GM23338 (cell line): ENCODE results near the gene TLCD5. TPM values are rescaled to one million over a fixed set of nuclear protein-coding genes. Genes with fewer than 3 reads are reported as not detected.
A peak's percentile ranks its signal among the peaks of the same experiment; 100 is the strongest.

ENCODE experiments used
- ATAC-seq: fragments of 200-7000 bp; cut with Tn5 transposase; 3 replicates; pipeline ENCODE4 v1.9.1; 2020
- DNase-seq: peaks from one replicate; pipeline ENCODE4 v3.0.0-alpha.2; 2015; ENCODE audit warnings: low spot score
- H2AFZ ChIP-seq: fragments of 200-600 bp; sonication (generic); 2 replicates; pipeline ENCODE4 v1.8.0; 2016; ENCODE audit warnings: antibody characterized with exemption, mild to moderate bottlenecking, moderate library complexity
- H3F3A ChIP-seq: fragments of 200-600 bp; sonication (generic); replicated peaks from 2 replicates; pipeline ENCODE4 v1.8.0; 2017; ENCODE audit warnings: antibody characterized with exemption, mixed run types, low read depth
- H3K27ac ChIP-seq: fragments of 200-600 bp; sonication (generic); 2 replicates; pipeline ENCODE4 v1.6.1; 2016; ENCODE audit warnings: low read depth
- H3K27me3 ChIP-seq: fragments of 200-600 bp; sonication (generic); 2 replicates; pipeline ENCODE4 v1.8.0; 2016; ENCODE audit warnings: mild to moderate bottlenecking, mixed run types, moderate library complexity; ENCODE audit not compliant: insufficient read depth
- H3K36me3 ChIP-seq: fragments of 200-600 bp; sonication (generic); 2 replicates; pipeline ENCODE4 v1.8.0; 2016; ENCODE audit warnings: mild to moderate bottlenecking; ENCODE audit not compliant: insufficient read depth
- H3K4me1 ChIP-seq: fragments of 200-600 bp; sonication (generic); 2 replicates; pipeline ENCODE4 v1.8.0; 2016; ENCODE audit warnings: mild to moderate bottlenecking, moderate library complexity; ENCODE audit not compliant: insufficient read depth
- H3K4me2 ChIP-seq: fragments of 200-600 bp; sonication (generic); 2 replicates; pipeline ENCODE4 v1.7.1; 2017; ENCODE audit warnings: mixed run types
- H3K4me3 ChIP-seq: fragments of 200-600 bp; sonication (generic); 2 replicates; pipeline ENCODE4 v1.6.1; 2016; ENCODE audit warnings: mixed run types
- H3K79me2 ChIP-seq: fragments of 200-600 bp; sonication (generic); replicated peaks from 2 replicates; pipeline ENCODE4 v1.8.0; 2017; ENCODE audit warnings: mild to moderate bottlenecking; ENCODE audit not compliant: insufficient read depth
- H3K9me2 ChIP-seq: fragments of 200-600 bp; sonication (generic); 2 replicates; pipeline ENCODE4 v1.8.0; 2017; ENCODE audit not compliant: insufficient read depth
- H4K20me1 ChIP-seq: fragments of 200-600 bp; sonication (generic); replicated peaks from 2 replicates; pipeline ENCODE4 v1.8.0; 2017; ENCODE audit warnings: mild to moderate bottlenecking; ENCODE audit not compliant: insufficient read depth
- H3K27ac Mint-ChIP-seq: 2 replicates; pipeline ENCODE4 v1.8.0; 2020; ENCODE audit warnings: inconsistent platforms, mild to moderate bottlenecking, moderate library complexity, mixed read lengths
- H3K27me3 Mint-ChIP-seq: 3 replicates; pipeline ENCODE4 v1.8.0; 2022; ENCODE audit warnings: low read depth, mild to moderate bottlenecking, moderate library complexity, mixed read lengths, inconsistent platforms; ENCODE audit not compliant: insufficient read depth, poor library complexity
- H3K36me3 Mint-ChIP-seq: 3 replicates; pipeline ENCODE4 v1.8.0; 2021; ENCODE audit warnings: low read depth, mild to moderate bottlenecking, inconsistent platforms, moderate library complexity, mixed read lengths
- H3K4me1 Mint-ChIP-seq: 3 replicates; pipeline ENCODE4 v1.8.0; 2020; ENCODE audit warnings: mild to moderate bottlenecking, inconsistent platforms, mixed read lengths
- H3K4me3 Mint-ChIP-seq: 3 replicates; pipeline ENCODE4 v1.8.0; 2021; ENCODE audit warnings: moderate library complexity, mild to moderate bottlenecking, inconsistent platforms, mixed read lengths
- H3K9me3 Mint-ChIP-seq: 3 replicates; pipeline ENCODE4 v1.8.0; 2020; ENCODE audit warnings: moderate library complexity, mild to moderate bottlenecking, inconsistent platforms, mixed read lengths
- ETS1 ChIP-seq: IDR thresholded peaks from 2 replicates; pipeline ENCODE4 v1.6.1; 2016; ENCODE audit warnings: antibody characterized with exemption
- polyA plus RNA-seq: library from polyadenylated mRNA; unstranded; fragments of >200 nt; fragmentation: Nextera tagmentation; extraction: Ambion mirVana; gene quantifications from 2 replicates; pipeline ENCODE4 v1.2.1, GENCODE V29; 2016
- total RNA-seq: library from RNA; depleted of rRNA; stranded (reverse); fragments of >200 nt; shearing (Covaris generic); gene quantifications from 2 replicates; pipeline ENCODE4 v1.2.3, GENCODE V29; 2014
- TF ChIP-seq, protein P1 (sequence below): IDR thresholded peaks from one replicate; pipeline ENCODE4 v1.6.1; 2018; ENCODE audit warnings: antibody characterized with exemption; ENCODE audit not compliant: unreplicated experiment
- TF ChIP-seq, protein P2 (sequence below), 2 experiments: fragments of 200-600 bp in 1 of 2; sonication (generic) in 1 of 2; conservative IDR thresholded peaks; 2 replicates each; pipeline versions ENCODE4 v1.5.1 to v1.6.1; 2016 to 2017; ENCODE audit warnings: antibody characterized with exemption in 2 of 2, low read depth in 2 of 2, mild to moderate bottlenecking in 2 of 2, moderate library complexity in 1 of 2

TLCD5 gene
- total and polyA plus RNA-seq, 2 experiments from 2014 or later: 5.2 to 10.0 TPM

DNA sequence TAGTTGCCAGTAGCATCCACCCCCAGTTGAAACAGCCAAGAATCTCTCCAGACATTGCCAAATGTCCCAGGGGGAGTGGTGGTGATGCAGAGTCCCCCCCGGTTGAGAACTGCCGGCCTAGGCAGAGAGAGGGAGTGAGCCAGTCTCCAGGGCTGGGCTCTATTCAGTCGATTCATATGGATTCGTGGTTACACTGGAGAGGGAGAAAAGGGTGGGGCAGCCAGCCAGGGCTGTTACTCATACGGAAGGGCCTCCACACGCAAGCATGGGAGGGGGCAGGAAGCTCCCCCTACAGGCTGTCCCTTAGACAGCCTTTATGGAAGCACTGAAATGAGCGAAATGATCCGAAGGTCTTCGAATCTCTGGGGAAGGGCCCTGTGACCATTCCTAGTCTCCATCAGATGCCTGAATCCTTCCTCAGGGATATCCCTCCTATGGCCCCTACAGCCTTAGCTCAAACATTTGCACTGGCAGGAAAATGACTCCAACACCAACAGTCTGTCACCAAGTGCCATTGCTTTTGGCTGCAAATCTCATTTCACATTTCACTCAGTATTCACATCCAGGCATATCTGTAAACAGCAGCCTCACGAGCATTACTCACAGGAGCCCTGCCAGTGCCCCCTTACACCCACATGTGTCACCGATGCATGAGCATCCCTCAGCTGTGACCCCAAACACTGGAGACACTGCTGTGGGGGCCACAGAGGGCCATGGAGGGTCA is 18.4 kb upstream of the TLCD5 start:
- no peak overlapping the region for H3K27ac ChIP-seq
- peak; percentile 80 for DNase-seq

More for the DNA sequence above, 18.4 kb upstream of the TLCD5 start:
- no peaks in the 10 kb centered on the region for H3K36me3 Mint-ChIP-seq
- H3K9me2 ChIP-seq: peaks cover 6% of the 10 kb centered on the region; the same call in 1 of the 2 replicates
- H3K9me3 Mint-ChIP-seq: no peaks in the 10 kb centered on the region
- peak; percentile 85 for ATAC-seq
- H2AFZ ChIP-seq: no peak overlapping the region; the same call in 1 of the 2 replicates
- no peak overlapping the region for H3K4me3 Mint-ChIP-seq
- peaks cover 16% of the 10 kb centered on the region for H3K4me1 ChIP-seq
- H3F3A ChIP-seq: no peaks in the 10 kb centered on the region
- H3K4me1 Mint-ChIP-seq: peaks cover 19% of the 10 kb centered on the region
- no peak overlapping the region for H3K27ac Mint-ChIP-seq
- H3K27me3 Mint-ChIP-seq: peaks cover 7% of the 10 kb centered on the region
- H3K4me3 ChIP-seq: no peak overlapping the region
- H3K36me3 ChIP-seq: no peaks in the 10 kb centered on the region
- no peaks in the 10 kb centered on the region for H3K27me3 ChIP-seq
- H3K4me2 ChIP-seq: no peak overlapping the region
- no peaks in the 10 kb centered on the region for H4K20me1 ChIP-seq
- no peaks in the 10 kb centered on the region for H3K79me2 ChIP-seq
- TF ChIP-seq, protein P1, sequence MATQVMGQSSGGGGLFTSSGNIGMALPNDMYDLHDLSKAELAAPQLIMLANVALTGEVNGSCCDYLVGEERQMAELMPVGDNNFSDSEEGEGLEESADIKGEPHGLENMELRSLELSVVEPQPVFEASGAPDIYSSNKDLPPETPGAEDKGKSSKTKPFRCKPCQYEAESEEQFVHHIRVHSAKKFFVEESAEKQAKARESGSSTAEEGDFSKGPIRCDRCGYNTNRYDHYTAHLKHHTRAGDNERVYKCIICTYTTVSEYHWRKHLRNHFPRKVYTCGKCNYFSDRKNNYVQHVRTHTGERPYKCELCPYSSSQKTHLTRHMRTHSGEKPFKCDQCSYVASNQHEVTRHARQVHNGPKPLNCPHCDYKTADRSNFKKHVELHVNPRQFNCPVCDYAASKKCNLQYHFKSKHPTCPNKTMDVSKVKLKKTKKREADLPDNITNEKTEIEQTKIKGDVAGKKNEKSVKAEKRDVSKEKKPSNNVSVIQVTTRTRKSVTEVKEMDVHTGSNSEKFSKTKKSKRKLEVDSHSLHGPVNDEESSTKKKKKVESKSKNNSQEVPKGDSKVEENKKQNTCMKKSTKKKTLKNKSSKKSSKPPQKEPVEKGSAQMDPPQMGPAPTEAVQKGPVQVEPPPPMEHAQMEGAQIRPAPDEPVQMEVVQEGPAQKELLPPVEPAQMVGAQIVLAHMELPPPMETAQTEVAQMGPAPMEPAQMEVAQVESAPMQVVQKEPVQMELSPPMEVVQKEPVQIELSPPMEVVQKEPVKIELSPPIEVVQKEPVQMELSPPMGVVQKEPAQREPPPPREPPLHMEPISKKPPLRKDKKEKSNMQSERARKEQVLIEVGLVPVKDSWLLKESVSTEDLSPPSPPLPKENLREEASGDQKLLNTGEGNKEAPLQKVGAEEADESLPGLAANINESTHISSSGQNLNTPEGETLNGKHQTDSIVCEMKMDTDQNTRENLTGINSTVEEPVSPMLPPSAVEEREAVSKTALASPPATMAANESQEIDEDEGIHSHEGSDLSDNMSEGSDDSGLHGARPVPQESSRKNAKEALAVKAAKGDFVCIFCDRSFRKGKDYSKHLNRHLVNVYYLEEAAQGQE: no peak
- TF ChIP-seq ETS1: no peak
- TF ChIP-seq, protein P2, sequence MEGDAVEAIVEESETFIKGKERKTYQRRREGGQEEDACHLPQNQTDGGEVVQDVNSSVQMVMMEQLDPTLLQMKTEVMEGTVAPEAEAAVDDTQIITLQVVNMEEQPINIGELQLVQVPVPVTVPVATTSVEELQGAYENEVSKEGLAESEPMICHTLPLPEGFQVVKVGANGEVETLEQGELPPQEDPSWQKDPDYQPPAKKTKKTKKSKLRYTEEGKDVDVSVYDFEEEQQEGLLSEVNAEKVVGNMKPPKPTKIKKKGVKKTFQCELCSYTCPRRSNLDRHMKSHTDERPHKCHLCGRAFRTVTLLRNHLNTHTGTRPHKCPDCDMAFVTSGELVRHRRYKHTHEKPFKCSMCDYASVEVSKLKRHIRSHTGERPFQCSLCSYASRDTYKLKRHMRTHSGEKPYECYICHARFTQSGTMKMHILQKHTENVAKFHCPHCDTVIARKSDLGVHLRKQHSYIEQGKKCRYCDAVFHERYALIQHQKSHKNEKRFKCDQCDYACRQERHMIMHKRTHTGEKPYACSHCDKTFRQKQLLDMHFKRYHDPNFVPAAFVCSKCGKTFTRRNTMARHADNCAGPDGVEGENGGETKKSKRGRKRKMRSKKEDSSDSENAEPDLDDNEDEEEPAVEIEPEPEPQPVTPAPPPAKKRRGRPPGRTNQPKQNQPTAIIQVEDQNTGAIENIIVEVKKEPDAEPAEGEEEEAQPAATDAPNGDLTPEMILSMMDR (conservative IDR thresholded peaks at IDR 0.05; ENCODE audit: low read depth in 2 of 2): peak; percentile 53 to 69; a peak in 3 of 4 replicates
